HG03520 (cell line): Measurements from ENCODE around the gene DHDH.

Experiments
- ATAC-seq: cut with Tn5 transposase; IDR thresholded peaks from one replicate; pipeline ENCODE4 v1.9.1; 2021; ENCODE audit warnings: mild to moderate bottlenecking, moderate library complexity; ENCODE audit not compliant: unreplicated experiment

DHDH gene

GRCh38 chr19:48965040-48965805, 31.7 kb downstream of the DHDH start, which contains the start of gene FTL:
TSS of gene FTL (plus strand) at chr19:48965309. CDS start at chr19:48965508, 199 bp downstream.
- peak; percentile 62 for ATAC-seq

DNA sequence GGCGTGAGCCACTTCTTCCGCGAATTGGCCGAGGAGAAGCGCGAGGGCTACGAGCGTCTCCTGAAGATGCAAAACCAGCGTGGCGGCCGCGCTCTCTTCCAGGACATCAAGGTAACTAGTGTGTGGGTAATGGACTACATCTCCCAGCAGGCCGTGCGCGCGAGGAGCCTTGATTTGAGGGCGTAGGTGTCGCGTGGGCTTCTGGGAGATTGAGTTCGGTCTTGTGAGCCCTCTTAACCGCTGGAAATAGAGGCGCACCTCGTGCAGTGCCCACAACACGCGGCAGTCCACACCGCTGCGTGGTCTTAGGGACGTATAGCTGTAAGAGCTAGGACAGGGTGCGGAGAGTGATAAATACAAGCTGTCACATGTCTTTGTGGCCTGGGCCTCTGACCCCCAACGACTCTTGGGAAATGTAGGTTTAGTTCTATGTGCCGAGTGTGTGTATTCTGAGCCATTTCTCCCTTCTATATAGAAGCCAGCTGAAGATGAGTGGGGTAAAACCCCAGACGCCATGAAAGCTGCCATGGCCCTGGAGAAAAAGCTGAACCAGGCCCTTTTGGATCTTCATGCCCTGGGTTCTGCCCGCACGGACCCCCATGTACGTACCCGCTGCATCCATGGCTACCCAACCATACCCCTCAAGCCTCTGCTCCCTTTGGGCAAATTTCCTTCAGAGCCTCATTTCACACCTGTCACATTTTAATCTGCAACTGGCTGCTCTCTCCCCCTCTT, 32.5 kb downstream of the DHDH start:
- ATAC-seq = peak; percentile 20

GRCh38 chr19:48966541-48967345, 33.2 kb downstream of the DHDH start:
- no peak for ATAC-seq

- no peak for ATAC-seq
Measured at GRCh38 chr19:48967346-48968178, 34.1 kb downstream of the DHDH start.

DNA sequence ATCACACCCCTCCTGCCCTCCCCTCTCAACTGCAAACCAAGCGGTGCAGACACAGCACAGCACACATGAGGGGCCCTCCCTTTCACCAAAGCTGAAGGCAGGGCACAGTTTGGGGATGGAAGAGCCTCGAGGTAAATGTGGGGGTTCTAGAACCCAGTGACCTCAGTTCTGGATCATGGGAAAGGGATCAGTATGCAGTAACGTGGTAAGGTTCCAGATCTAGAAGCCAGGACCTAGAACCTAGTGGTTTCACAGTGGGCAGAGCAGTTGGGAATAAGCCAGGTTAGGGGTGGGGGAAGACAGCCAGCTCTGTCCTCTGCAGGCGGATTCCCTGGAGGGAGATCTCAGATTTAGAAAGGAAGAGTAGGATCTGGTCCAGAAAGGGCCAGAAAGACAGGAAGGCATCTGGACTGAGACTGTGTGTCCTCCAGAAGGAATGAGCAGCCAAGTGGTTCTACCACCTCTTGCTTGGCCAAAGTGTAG, 34.7 kb downstream of the DHDH start:
- ATAC-seq = no peak

GRCh38 chr19:48968813-48969218, 35.3 kb downstream of the DHDH start:
- ATAC-seq = no peak

GRCh38 chr19:48969276-48970138, 36.0 kb downstream of the DHDH start:
- no peak for ATAC-seq

DNA sequence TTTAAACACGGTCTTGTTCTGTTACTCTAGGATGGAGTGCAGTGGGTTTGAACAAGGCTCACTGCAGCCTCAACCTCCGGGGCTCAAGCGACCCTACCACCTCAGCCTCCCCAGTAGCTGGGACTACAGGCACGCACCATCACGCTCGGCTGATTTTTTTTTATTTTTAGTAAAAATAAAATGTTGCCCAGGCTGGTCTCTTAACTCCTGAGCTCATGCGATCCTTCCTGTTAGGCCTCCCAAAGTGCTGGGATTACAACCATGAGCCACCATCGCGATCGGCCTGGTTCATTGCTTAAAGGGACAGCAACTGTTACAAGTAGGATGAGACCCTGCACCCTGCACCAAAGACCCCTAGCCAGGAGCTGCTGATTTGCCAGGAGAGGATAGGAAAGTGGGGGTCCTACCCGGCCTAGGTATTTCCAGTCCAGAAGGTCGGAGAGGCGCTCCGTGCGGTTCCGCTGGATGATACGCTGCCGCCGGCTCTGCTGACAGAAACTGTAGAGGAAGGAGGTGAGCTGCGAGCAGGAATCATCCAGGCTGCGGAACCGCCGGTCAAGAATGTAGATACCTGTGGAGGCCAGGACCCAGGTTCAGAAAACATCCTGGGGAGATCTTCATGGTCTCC, 36.8 kb downstream of the DHDH start:
- ATAC-seq = no peak

- ATAC-seq = no peak
Measured at GRCh38 chr19:48970923-48971395, 37.5 kb downstream of the DHDH start.

- no peak for ATAC-seq
Measured at GRCh38 chr19:48975947-48976847, 42.7 kb downstream of the DHDH start.

- ATAC-seq = no peak
Measured at GRCh38 chr19:48977061-48977460, 43.6 kb downstream of the DHDH start.

DNA sequence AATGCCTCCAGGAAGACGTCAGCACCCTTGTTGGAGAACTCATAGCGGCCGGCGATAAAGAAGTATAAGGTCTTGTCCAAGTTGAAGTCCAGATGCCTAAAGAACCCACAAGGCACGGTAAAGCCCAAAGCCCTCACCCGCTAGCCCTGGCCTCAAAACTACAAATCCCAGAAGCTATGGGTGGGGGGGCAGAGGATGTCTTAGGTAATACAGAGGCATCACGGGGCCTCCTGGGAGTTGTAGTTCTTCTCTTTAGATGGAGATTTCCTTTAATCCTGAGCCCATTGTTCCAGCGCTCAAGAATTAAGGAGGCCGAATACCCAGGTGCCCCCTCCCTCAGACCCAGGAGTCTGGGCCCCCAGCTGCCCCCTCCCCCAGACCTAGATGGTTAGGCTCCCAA, 48.8 kb downstream of the DHDH start:
- ATAC-seq = no peak

GRCh38 chr19:48985711-48986110, 52.2 kb downstream of the DHDH start:
- ATAC-seq = no peak

DNA sequence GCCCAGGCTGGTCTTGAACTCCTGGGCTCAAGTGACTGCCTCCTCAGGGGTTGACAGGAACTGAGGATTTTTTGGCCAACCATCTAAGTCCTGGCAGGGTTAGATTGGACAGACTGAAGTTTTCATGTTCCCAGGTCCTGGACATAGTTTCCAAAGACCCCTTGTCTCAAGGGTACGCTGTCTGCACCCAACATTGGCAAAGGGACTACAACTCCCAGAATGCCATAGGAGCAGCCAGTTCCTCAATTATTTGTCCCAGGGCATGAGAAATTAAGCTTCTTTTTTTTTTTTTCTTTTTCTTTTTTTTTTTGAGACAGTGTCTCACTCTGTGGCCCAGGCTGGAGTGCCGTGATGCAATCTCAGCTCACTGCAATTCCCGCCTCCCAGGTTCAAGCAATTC, 52.7 kb downstream of the DHDH start:
- ATAC-seq = no peak

- no peak for ATAC-seq
Measured at GRCh38 chr19:48987323-48987722, 53.8 kb downstream of the DHDH start.

- ATAC-seq = no peak
Measured at GRCh38 chr19:48988286-48988685, 54.8 kb downstream of the DHDH start.

GRCh38 chr19:48988860-48989259, 55.4 kb downstream of the DHDH start:
- ATAC-seq = no peak
